NCI-H2029 (cell line): Measurements from ENCODE around the gene C8A.
A peak's percentile ranks its signal among the peaks of the same experiment; 100 is the strongest.

Experiments used
- DNase-seq: peaks from one replicate; lab custom pipeline; 2025; lab: John Stamatoyannopoulos, UW

Gene C8A

GRCh38 chr1:56894014-56894413, 39.4 kb downstream of the C8A start:
- DNase-seq = no peak

GRCh38 chr1:56897150-56898004, 42.8 kb downstream of the C8A start:
- no peak for DNase-seq

- DNase-seq = no peak
Measured at GRCh38 chr1:56898005-56898373, 43.4 kb downstream of the C8A start.

- no peak for DNase-seq
Measured at GRCh38 chr1:56898879-56899278, 44.3 kb downstream of the C8A start.

GRCh38 chr1:56901716-56902115, 47.1 kb downstream of the C8A start:
- no peak for DNase-seq

GRCh38 chr1:56903778-56904177, 49.2 kb downstream of the C8A start:
- DNase-seq = no peak

- DNase-seq = no peak
Measured at GRCh38 chr1:56904663-56905397, 50.2 kb downstream of the C8A start.

GRCh38 chr1:56905667-56906066, 51.1 kb downstream of the C8A start:
- no peak for DNase-seq

- DNase-seq = no peak
Measured at GRCh38 chr1:56908619-56909221, 54.1 kb downstream of the C8A start.

GRCh38 chr1:56910441-56910985, 55.9 kb downstream of the C8A start:
- no peak for DNase-seq

GRCh38 chr1:56911098-56911938, 56.7 kb downstream of the C8A start:
- DNase-seq = no peak

GRCh38 chr1:56912325-56912724, 57.7 kb downstream of the C8A start:
- DNase-seq = no peak

- DNase-seq = peak; percentile 80
Measured at GRCh38 chr1:56915960-56916359, 61.4 kb downstream of the C8A start.

GRCh38 chr1:56916630-56917029, 62.0 kb downstream of the C8A start:
- DNase-seq = no peak

GRCh38 chr1:56917356-56917755, 62.8 kb downstream of the C8A start:
- no peak for DNase-seq

- no peak for DNase-seq
Measured at GRCh38 chr1:56920591-56921001, 66.0 kb downstream of the C8A start.

- DNase-seq = no peak
Measured at GRCh38 chr1:56921479-56921878, 66.9 kb downstream of the C8A start.

- no peak for DNase-seq
Measured at GRCh38 chr1:56922070-56922469, 67.5 kb downstream of the C8A start.

GRCh38 chr1:56922507-56922906, 67.9 kb downstream of the C8A start:
- no peak for DNase-seq

GRCh38 chr1:56923201-56923600, 68.6 kb downstream of the C8A start:
- DNase-seq = no peak

- no peak for DNase-seq
Measured at GRCh38 chr1:56924116-56924515, 69.5 kb downstream of the C8A start.

GRCh38 chr1:56925193-56925592, 70.6 kb downstream of the C8A start:
- DNase-seq = no peak
